HepG2 (cell line): ENCODE data around the gene ADAT3. TPM values are rescaled to one million over a fixed set of nuclear protein-coding genes. Genes with fewer than 3 reads are reported as not detected.
A peak's percentile ranks its signal among the peaks of the same experiment; 100 is the strongest.

ENCODE experiments used
- CBX5 ChIP-seq: sonication (generic); formaldehyde crosslinking; IDR thresholded peaks from 2 replicates; pipeline ENCODE4 v1.4.0; 2020; ENCODE audit warnings: missing genetic modification reagents, borderline replicate concordance
- ETS1 ChIP-seq: sonication (generic); formaldehyde crosslinking; IDR thresholded peaks from 2 replicates; pipeline ENCODE4 v1.4.0; 2020; ENCODE audit warnings: missing genetic modification reagents
- JUN ChIP-seq: sonication (generic); formaldehyde crosslinking; IDR thresholded peaks from 2 replicates; pipeline ENCODE4 v1.4.0; 2020; ENCODE audit warnings: mild to moderate bottlenecking, missing genetic modification reagents
- KIAA2018 ChIP-seq: sonication (generic); formaldehyde crosslinking; IDR thresholded peaks from 2 replicates; pipeline ENCODE4 v1.5.0; 2020; ENCODE audit warnings: mild to moderate bottlenecking, missing genetic modification reagents, borderline replicate concordance
- LBX2 ChIP-seq: sonication (generic); formaldehyde crosslinking; IDR thresholded peaks from 2 replicates; pipeline ENCODE4 v1.5.0; 2020; ENCODE audit warnings: missing genetic modification reagents, mild to moderate bottlenecking, borderline replicate concordance
- RAD51 ChIP-seq: fragments of 450-650 bp; IDR thresholded peaks from 2 replicates; pipeline ENCODE4 v1.6.1; 2016; ENCODE audit warnings: borderline replicate concordance
- RFX3 ChIP-seq: IDR thresholded peaks from 2 replicates; pipeline ENCODE4 v1.6.1; 2016; ENCODE audit warnings: missing biosample characterization, missing genetic modification reagents
- SAP130 ChIP-seq: IDR thresholded peaks from 2 replicates; pipeline ENCODE4 v1.6.1; 2016; ENCODE audit warnings: low read depth
- SIX1 ChIP-seq: sonication (generic); formaldehyde crosslinking; IDR thresholded peaks from 2 replicates; pipeline ENCODE4 v1.4.0; 2020; ENCODE audit warnings: missing genetic modification reagents, borderline replicate concordance
- SNAI1 ChIP-seq: sonication (generic); formaldehyde crosslinking; IDR thresholded peaks from 2 replicates; pipeline ENCODE4 v1.5.0; 2020; ENCODE audit warnings: mild to moderate bottlenecking, missing genetic modification reagents, borderline replicate concordance
- U2AF1 ChIP-seq: fragments of 200-400 bp; formaldehyde crosslinking; optimal IDR thresholded peaks from 2 replicates; pipeline ENCODE3; 2017; ENCODE audit warnings: mild to moderate bottlenecking, low read depth, low read length
- ZNF136 ChIP-seq: sonication (generic); formaldehyde crosslinking; IDR thresholded peaks from 2 replicates; pipeline ENCODE4 v1.8.1; 2022; ENCODE audit warnings: low read depth, mild to moderate bottlenecking, moderate library complexity, missing genetic modification reagents
- ZNF18 ChIP-seq: sonication (generic); formaldehyde crosslinking; IDR thresholded peaks from 2 replicates; pipeline ENCODE4 v1.8.0; 2022; ENCODE audit warnings: mild to moderate bottlenecking, missing genetic modification reagents; ENCODE audit not compliant: insufficient replicate concordance
- ZNF747 ChIP-seq: sonication (generic); formaldehyde crosslinking; IDR thresholded peaks from 2 replicates; pipeline ENCODE4 v1.8.1; 2023; ENCODE audit warnings: missing genetic modification reagents, mild to moderate bottlenecking, borderline replicate concordance
- ZNF792 ChIP-seq: IDR thresholded peaks from 2 replicates; pipeline ENCODE4 v1.6.1; 2016
- ZZZ3 ChIP-seq: sonication (generic); formaldehyde crosslinking; IDR thresholded peaks from 2 replicates; pipeline ENCODE4 v1.4.0; 2020; ENCODE audit warnings: missing genetic modification reagents, mild to moderate bottlenecking, borderline replicate concordance
- polyA plus RNA-seq, 8 experiments: library from polyadenylated mRNA; depleted of rRNA in 3 of 8; stranded (reverse) in 7 of 8; unstranded in 1 of 8; fragments of >200 nt; fragmentation: Illumina TruSeq in 4 of 8; extraction: Trizol in 4 of 8; gene quantifications; 2 replicates each; pipeline versions ENCODE4 v1.2.1 to v1.2.3, GENCODE V29; 2011 to 2016; ENCODE audit warnings: low read depth in 4 of 8, missing spikeins in 1 of 8, mixed read lengths in 1 of 8; ENCODE audit not compliant: insufficient read depth in 1 of 8
- total RNA-seq, 5 experiments: library from RNA; depleted of rRNA; stranded (reverse); fragments of >200 nt; fragmentation: Illumina TruSeq; extraction: Trizol; gene quantifications; 2 replicates each; pipeline ENCODE4 v1.2.3, GENCODE V29; 2016; ENCODE audit warnings: low read depth in 1 of 5

The ADAT3 gene
- total and polyA plus RNA-seq, 2 of the 13 experiments (the other 11 are each of a cell fraction or from before 2014, with no cell fraction given): 0.95 to 3.5 TPM

GRCh38 chr19:1863638-1864479, 41.3 kb upstream of the ADAT3 start (continued):
- no peak for TF ChIP-seq ZNF18
- TF ChIP-seq LBX2 (CRISPR knock-in tag): no peak
- TF ChIP-seq RAD51: peak; percentile 46; the same call in 1 of the 2 replicates
- TF ChIP-seq SIX1: no peak
- TF ChIP-seq ZNF792 (CRISPR knock-in tag): no peak
- no peak for TF ChIP-seq RFX3 (CRISPR knock-in tag)
- TF ChIP-seq KIAA2018: no peak
- no peak for TF ChIP-seq ZNF747 (CRISPR knock-in tag)
- no peak for TF ChIP-seq ZZZ3 (CRISPR knock-in tag)
- TF ChIP-seq JUN (CRISPR knock-in tag): no peak
- no peak for TF ChIP-seq ZNF136 (CRISPR knock-in tag)
- TF ChIP-seq CBX5: no peak
- TF ChIP-seq ETS1 (CRISPR knock-in tag): no peak
- peak; percentile 93 for TF ChIP-seq SAP130 (CRISPR knock-in tag)
- no peak for TF ChIP-seq SNAI1 (CRISPR knock-in tag)
- TF ChIP-seq U2AF1: no peak
